NCI-H2107 treated with DMSO at 0.1 percent for 48 hours (cell line): ENCODE measurements around the gene KCNQ4.

ENCODE experiments used
- DNase-seq: peaks from one replicate; lab custom pipeline; 2025; ENCODE audit not compliant: unreplicated experiment; lab: John Stamatoyannopoulos, UW

Gene KCNQ4

GRCh38 chr1:40754201-40754600, 29.4 kb upstream of the KCNQ4 start:
- no peak for DNase-seq

- DNase-seq = no peak
Measured at GRCh38 chr1:40755067-40755466, 28.5 kb upstream of the KCNQ4 start.

- DNase-seq = no peak
Measured at GRCh38 chr1:40756523-40756922, 27.1 kb upstream of the KCNQ4 start.

- DNase-seq = no peak
Measured at GRCh38 chr1:40757084-40757483, 26.5 kb upstream of the KCNQ4 start.

GRCh38 chr1:40758004-40758403, 25.6 kb upstream of the KCNQ4 start:
- no peak for DNase-seq

GRCh38 chr1:40758578-40759343, 24.8 kb upstream of the KCNQ4 start:
- no peak for DNase-seq

GRCh38 chr1:40760984-40761383, 22.6 kb upstream of the KCNQ4 start:
- no peak for DNase-seq

- DNase-seq = no peak
Measured at GRCh38 chr1:40762144-40762923, 21.3 kb upstream of the KCNQ4 start.

- DNase-seq = no peak
Measured at GRCh38 chr1:40763742-40764532, 19.6 kb upstream of the KCNQ4 start.

GRCh38 chr1:40764981-40765380, 18.6 kb upstream of the KCNQ4 start:
- no peak for DNase-seq

GRCh38 chr1:40766017-40766416, 17.6 kb upstream of the KCNQ4 start:
- DNase-seq = no peak

GRCh38 chr1:40766560-40766959, 17.0 kb upstream of the KCNQ4 start:
- DNase-seq = no peak

GRCh38 chr1:40768146-40768990, 15.2 kb upstream of the KCNQ4 start:
- no peak for DNase-seq

GRCh38 chr1:40769815-40770214, 13.8 kb upstream of the KCNQ4 start:
- no peak for DNase-seq

- no peak for DNase-seq
Measured at GRCh38 chr1:40770296-40771070, 13.1 kb upstream of the KCNQ4 start.

GRCh38 chr1:40772146-40772955, 11.2 kb upstream of the KCNQ4 start:
- no peak for DNase-seq

GRCh38 chr1:40773748-40774265, 9.8 kb upstream of the KCNQ4 start:
- no peak for DNase-seq

- DNase-seq = no peak
Measured at GRCh38 chr1:40774266-40774998, 9.2 kb upstream of the KCNQ4 start.
